Measurements from ENCODE around the gene PI4K2A. TPM values are rescaled to one million over a fixed set of nuclear protein-coding genes. Genes with fewer than 3 reads are reported as not detected.

PI4K2A gene
- total RNA-seq, 2 donors from 2014 or later, result 23.3 to 26.2 TPM

GRCh38 chr10:97721871-97722780 lies 81.7 kb downstream of the PI4K2A start:
- no peaks in the 10 kb centered on the region for H3K9me3 ChIP-seq (ENCODE audit: control insufficient read depth, low read length, poor library complexity, severe bottlenecking)
- peaks cover 9% of the 10 kb centered on the region for H3K27me3 Mint-ChIP-seq
- H3K4me1 Mint-ChIP-seq, result peaks cover 4% of the 10 kb centered on the region
- H3K36me3 Mint-ChIP-seq (ENCODE audit: low read depth), result no peaks in the 10 kb centered on the region
- H3K27ac Mint-ChIP-seq, result no peak overlapping the region
- H3K4me3 Mint-ChIP-seq, result no peak overlapping the region
- ATAC-seq (no peak), DNase-seq (no peak)

GRCh38 chr10:97723001-97723400 lies 82.5 kb downstream of the PI4K2A start:
- no peak overlapping the region for H3K27ac Mint-ChIP-seq
- no peak overlapping the region for H3K4me3 Mint-ChIP-seq
- ATAC-seq (no peak), DNase-seq (no peak)
- no peaks in the 10 kb centered on the region for H3K9me3 ChIP-seq (ENCODE audit: control insufficient read depth, low read length, poor library complexity, severe bottlenecking)
- H3K4me1 Mint-ChIP-seq, result peaks cover 3% of the 10 kb centered on the region
- no peaks in the 10 kb centered on the region for H3K36me3 Mint-ChIP-seq (ENCODE audit: low read depth)
- H3K27me3 Mint-ChIP-seq, result peaks cover 9% of the 10 kb centered on the region

- H3K27ac Mint-ChIP-seq, result no peak overlapping the region
- no peak for ATAC-seq
- H3K4me3 Mint-ChIP-seq, result no peak overlapping the region
- DNase-seq, result no peak
- H3K36me3 Mint-ChIP-seq (ENCODE audit: low read depth), result peaks cover 2% of the 10 kb centered on the region
- peaks cover 2% of the 10 kb centered on the region for H3K4me1 Mint-ChIP-seq
- no peaks in the 10 kb centered on the region for H3K9me3 ChIP-seq (ENCODE audit: control insufficient read depth, low read length, poor library complexity, severe bottlenecking)
- H3K27me3 Mint-ChIP-seq, result peaks cover 9% of the 10 kb centered on the region
These were observed 84.0 kb downstream of the PI4K2A start for GRCh38 chr10:97724341-97724941.

Other genes starting within 250 kb of the PI4K2A start
- gene RRP12, start 239.3 kb upstream of the PI4K2A start, total RNA-seq, result 100 to 1,000 TPM; 138 to 231 TPM
- 100 to 1,000 TPM in 1 of 2 donors, 10 to 100 TPM in 1; 88.6 to 101 TPM for gene PGAM1, start 214.5 kb upstream of the PI4K2A start, total RNA-seq
- gene EXOSC1, start 194.7 kb upstream of the PI4K2A start, total RNA-seq, result 10 to 100 TPM; 32.0 to 38.6 TPM
- gene ZDHHC16, start 194.5 kb upstream of the PI4K2A start, total RNA-seq, result 10 to 100 TPM; 14.9 to 15.3 TPM
- gene MMS19, start 142.2 kb upstream of the PI4K2A start, total RNA-seq, result 10 to 100 TPM; 60.1 to 71.2 TPM
- 1 to 10 TPM; 1.1 to 1.4 TPM for gene UBTD1, start 141.7 kb upstream of the PI4K2A start, total RNA-seq
- not detected for gene ANKRD2, start 67.9 kb upstream of the PI4K2A start, total RNA-seq
- not detected for gene HOGA1, start 56.3 kb upstream of the PI4K2A start, total RNA-seq
- gene C10orf62, start 51.0 kb upstream of the PI4K2A start, total RNA-seq, result not detected
- gene MORN4, start 7.2 kb upstream of the PI4K2A start, total RNA-seq, result 1 to 10 TPM in 1 of 2 donors, under 1 TPM in 1; 0.35 to 1.2 TPM
- 1 to 10 TPM; 5.6 to 8.6 TPM for gene AVPI1, start 46.6 kb downstream of the PI4K2A start, total RNA-seq
- gene MARVELD1, start 73.1 kb downstream of the PI4K2A start, total RNA-seq, result 1 to 10 TPM; 1.2 to 2.7 TPM
- gene ZFYVE27, start 96.5 kb downstream of the PI4K2A start, total RNA-seq, result 10 to 100 TPM; 60.0 to 69.2 TPM
- not detected for gene SFRP5, start 131.3 kb downstream of the PI4K2A start, total RNA-seq
- gene GOLGA7B, start 209.2 kb downstream of the PI4K2A start, total RNA-seq, result 10 to 100 TPM in 1 of 2 donors, 1 to 10 TPM in 1; 9.6 to 12.0 TPM